D721Med (cell line): ENCODE measurements around the gene HEYL.

Experiments
- DNase-seq: peaks from one replicate; pipeline ENCODE4 v3.0.0; 2011; ENCODE audit warnings: low spot score; ENCODE audit not compliant: insufficient read length
- FAIRE-seq: peaks from 2 replicates; lab custom pipeline; 2011; peaks lifted over from hg19 to GRCh38; lab: Jason Lieb, UNC
- TF ChIP-seq, protein P1 (sequence below): IDR thresholded peaks from 2 replicates; pipeline ENCODE4 v1.5.1; 2012; ENCODE audit warnings: mild to moderate bottlenecking, control low read depth; ENCODE audit not compliant: insufficient read depth; ENCODE audit errors: missing control alignments

The HEYL gene

GRCh38 chr1:39675220-39675619, 35.8 kb upstream of the HEYL start:
- TF ChIP-seq, protein P1, sequence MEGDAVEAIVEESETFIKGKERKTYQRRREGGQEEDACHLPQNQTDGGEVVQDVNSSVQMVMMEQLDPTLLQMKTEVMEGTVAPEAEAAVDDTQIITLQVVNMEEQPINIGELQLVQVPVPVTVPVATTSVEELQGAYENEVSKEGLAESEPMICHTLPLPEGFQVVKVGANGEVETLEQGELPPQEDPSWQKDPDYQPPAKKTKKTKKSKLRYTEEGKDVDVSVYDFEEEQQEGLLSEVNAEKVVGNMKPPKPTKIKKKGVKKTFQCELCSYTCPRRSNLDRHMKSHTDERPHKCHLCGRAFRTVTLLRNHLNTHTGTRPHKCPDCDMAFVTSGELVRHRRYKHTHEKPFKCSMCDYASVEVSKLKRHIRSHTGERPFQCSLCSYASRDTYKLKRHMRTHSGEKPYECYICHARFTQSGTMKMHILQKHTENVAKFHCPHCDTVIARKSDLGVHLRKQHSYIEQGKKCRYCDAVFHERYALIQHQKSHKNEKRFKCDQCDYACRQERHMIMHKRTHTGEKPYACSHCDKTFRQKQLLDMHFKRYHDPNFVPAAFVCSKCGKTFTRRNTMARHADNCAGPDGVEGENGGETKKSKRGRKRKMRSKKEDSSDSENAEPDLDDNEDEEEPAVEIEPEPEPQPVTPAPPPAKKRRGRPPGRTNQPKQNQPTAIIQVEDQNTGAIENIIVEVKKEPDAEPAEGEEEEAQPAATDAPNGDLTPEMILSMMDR = no peak
- no peak for DNase-seq
- no peak for FAIRE-seq

DNA sequence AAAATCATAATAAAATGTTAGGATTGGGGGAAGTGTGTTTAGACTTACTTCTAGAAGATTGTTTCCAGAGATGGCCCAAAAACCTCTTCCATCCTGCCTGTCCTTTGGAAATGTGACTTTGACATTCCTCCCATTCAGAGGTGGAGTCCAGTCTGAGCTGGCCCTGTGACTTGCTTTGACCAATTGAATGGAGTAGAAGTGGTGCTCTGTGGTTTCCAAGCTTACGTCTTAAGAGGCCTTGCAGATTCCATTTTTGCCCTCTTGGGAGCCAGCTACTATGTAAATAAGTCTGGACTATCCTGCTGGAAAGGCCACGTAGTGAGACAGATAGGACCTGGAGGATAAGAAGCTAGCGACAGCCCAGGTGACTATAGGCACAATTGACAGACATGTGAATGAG, 33.8 kb upstream of the HEYL start:
- TF ChIP-seq, protein P1 = no peak
- FAIRE-seq (no peak), DNase-seq (no peak)

GRCh38 chr1:39672551-39672947, 33.1 kb upstream of the HEYL start:
- DNase-seq (no peak), FAIRE-seq (no peak)
- TF ChIP-seq, protein P1 = peak; percentile 45

GRCh38 chr1:39671793-39672550, 32.5 kb upstream of the HEYL start, which contains the start of gene NT5C1A:
Gene NT5C1A, minus strand, starts transcription at chr1:39672107. Its CDS starts 69 bp downstream, at chr1:39672038.
- FAIRE-seq = no peak
- TF ChIP-seq, protein P1 = no peak
- no peak for DNase-seq

GRCh38 chr1:39671433-39671792, 32.0 kb upstream of the HEYL start:
- TF ChIP-seq, protein P1 = no peak
- DNase-seq (no peak), FAIRE-seq (no peak)

GRCh38 chr1:39670689-39671088, 31.2 kb upstream of the HEYL start:
- DNase-seq (no peak), FAIRE-seq (no peak)

More at GRCh38 chr1:39670689-39671088, 31.2 kb upstream of the HEYL start:
- TF ChIP-seq, protein P1 = no peak
